ENCODE measurements around the gene ZSCAN10.

Gene ZSCAN10

GRCh38 chr16:3046641-3047386 lies 52.3 kb downstream of the ZSCAN10 start:
- DNase-seq (ENCODE audit: low read depth, low spot score): no peak

- DNase-seq (ENCODE audit: low read depth, low spot score): no peak
Observed at GRCh38 chr16:3045758-3046640, 53.1 kb downstream of the ZSCAN10 start, which contains the start of gene MMP25. MMP25 (plus strand) TSS chr16:3046561; CDS start chr16:3046918, 357 bp downstream.

- no peak for DNase-seq (ENCODE audit: low read depth, low spot score)
Observed at GRCh38 chr16:3044708-3045107, 54.4 kb downstream of the ZSCAN10 start.

GRCh38 chr16:3042376-3042775 lies 56.7 kb downstream of the ZSCAN10 start:
- no peak for DNase-seq (ENCODE audit: low read depth, low spot score)

GRCh38 chr16:3038896-3039295 lies 60.2 kb downstream of the ZSCAN10 start:
- no peak for DNase-seq (ENCODE audit: low read depth, low spot score)
